Stimulated activated CD8-positive, alpha-beta memory T cell treated with anti-CD3 and anti-CD28 coated beads, Interleukin-12 subunit alpha, Interleukin-12 subunit beta, amount 100 ng/mL, for 4 hours (primary cell): ENCODE data around the gene SLC17A7.
"Not testable (repeated sequence)": the region's sequence is repeated elsewhere in the genome, so short reads cannot be mapped to it uniquely, and the experiment has no call there.

ENCODE experiments used
- DNase-seq: peaks from one replicate; pipeline ENCODE4 v3.0.0-alpha.2; 2020; ENCODE audit warnings: low read depth

SLC17A7 gene

GRCh38 chr19:49444100-49444700 is 2.9 kb upstream of the SLC17A7 start:
- not testable (repeated sequence) for DNase-seq

GRCh38 chr19:49443366-49444099 is 2.2 kb upstream of the SLC17A7 start:
- DNase-seq: peak; percentile 89

GRCh38 chr19:49442771-49443365 is 1.5 kb upstream of the SLC17A7 start:
- no peak for DNase-seq

GRCh38 chr19:49442354-49442753 is 1.0 kb upstream of the SLC17A7 start:
- no peak for DNase-seq

- DNase-seq: no peak
Observed at GRCh38 chr19:49441960-49442350, 628 bp upstream of the SLC17A7 start.

GRCh38 chr19:49440439-49441209 is 703 bp downstream of the SLC17A7 start:
- DNase-seq: no peak

GRCh38 chr19:49439836-49440235 is 1.5 kb downstream of the SLC17A7 start:
- no peak for DNase-seq

GRCh38 chr19:49438261-49438660 is 3.1 kb downstream of the SLC17A7 start:
- no peak for DNase-seq

- DNase-seq: no peak
Observed at GRCh38 chr19:49437231-49437630, 4.1 kb downstream of the SLC17A7 start.

- no peak for DNase-seq
Observed at GRCh38 chr19:49436381-49437017, 4.8 kb downstream of the SLC17A7 start.

GRCh38 chr19:49435670-49436069 is 5.7 kb downstream of the SLC17A7 start:
- no peak for DNase-seq

GRCh38 chr19:49434907-49435583 is 6.3 kb downstream of the SLC17A7 start:
- DNase-seq: no peak

GRCh38 chr19:49433240-49433901 is 8.0 kb downstream of the SLC17A7 start:
- DNase-seq: no peak

GRCh38 chr19:49432141-49433073 is 8.9 kb downstream of the SLC17A7 start:
- no peak for DNase-seq

GRCh38 chr19:49431330-49431749 is 10.0 kb downstream of the SLC17A7 start:
- DNase-seq: no peak

- DNase-seq: no peak
Observed at GRCh38 chr19:49430678-49431329, 10.5 kb downstream of the SLC17A7 start.

GRCh38 chr19:49430172-49430677 is 11.1 kb downstream of the SLC17A7 start:
- no peak for DNase-seq

GRCh38 chr19:49428547-49429451 is 12.5 kb downstream of the SLC17A7 start:
- no peak for DNase-seq
